Neural crest cell (in vitro differentiated cells): ENCODE data around the gene SMARCA1. TPM values are rescaled to one million over a fixed set of nuclear protein-coding genes. Genes with fewer than 3 reads are reported as not detected.

Source experiments
- DNase-seq: peaks from one replicate; pipeline ENCODE4 v3.0.0; 2021; ENCODE audit warnings: low read depth, mixed read lengths, low spot score
- H3K27ac Mint-ChIP-seq: one replicate; pipeline ENCODE4 v1.8.0; 2021; ENCODE audit warnings: mild to moderate bottlenecking, mixed read lengths; ENCODE audit not compliant: unreplicated experiment
- H3K27me3 Mint-ChIP-seq: 2 replicates; pipeline ENCODE4 v1.8.0; 2021; ENCODE audit warnings: low read depth, mild to moderate bottlenecking, mixed read lengths
- H3K36me3 Mint-ChIP-seq: 2 replicates; pipeline ENCODE4 v1.8.0; 2021; ENCODE audit warnings: low read depth, mild to moderate bottlenecking, mixed read lengths
- H3K4me1 Mint-ChIP-seq: 2 replicates; pipeline ENCODE4 v1.8.0; 2021; ENCODE audit warnings: mixed read lengths
- H3K4me3 Mint-ChIP-seq: one replicate; pipeline ENCODE4 v1.8.0; 2021; ENCODE audit warnings: mild to moderate bottlenecking, mixed read lengths
- H3K9me3 Mint-ChIP-seq: 2 replicates; pipeline ENCODE4 v1.8.0; 2021; ENCODE audit warnings: mixed read lengths
- CTCF ChIP-seq: fragments of 200-600 bp; sonication (generic); conservative IDR thresholded peaks from 2 replicates; pipeline ENCODE4 v1.5.0; 2021; ENCODE audit warnings: antibody characterized with exemption, mild to moderate bottlenecking
- total RNA-seq: library from RNA; stranded (reverse); gene quantifications from 2 replicates; pipeline ENCODE4 v1.2.1, GENCODE V29; 2021

Gene SMARCA1
- total RNA-seq, 1 donor from 2014 or later: 122 TPM

GRCh38 chrX:129534816-129535578, 11.7 kb upstream of the SMARCA1 start:
- H3K27ac Mint-ChIP-seq: no peak overlapping the region
- no peak for DNase-seq
- H3K27me3 Mint-ChIP-seq: peaks cover 9% of the 10 kb centered on the region
- H3K36me3 Mint-ChIP-seq: no peaks in the 10 kb centered on the region
- H3K9me3 Mint-ChIP-seq: no peaks in the 10 kb centered on the region
- TF ChIP-seq CTCF: no peak
- H3K4me1 Mint-ChIP-seq: peaks cover 8% of the 10 kb centered on the region
- H3K4me3 Mint-ChIP-seq: no peak overlapping the region

DNA sequence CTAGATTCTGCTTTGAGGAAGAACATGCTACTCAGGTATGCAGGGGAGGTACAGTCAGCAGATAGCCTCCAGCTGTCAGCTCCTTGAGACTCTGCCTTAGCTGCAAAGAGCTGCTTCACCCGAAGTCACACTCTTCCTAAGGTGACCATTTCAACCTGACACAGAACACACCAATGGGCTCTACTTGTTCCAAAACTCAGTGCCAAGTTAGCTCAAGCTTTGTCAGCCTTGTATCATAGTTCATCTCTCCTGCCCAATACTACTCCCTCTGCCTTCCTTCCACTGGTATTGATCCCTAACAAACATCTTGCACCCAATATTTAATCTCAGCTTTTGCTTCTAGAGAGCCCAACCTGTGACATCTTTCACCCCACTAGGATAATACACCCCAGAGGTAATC, 7.8 kb upstream of the SMARCA1 start:
- H3K9me3 Mint-ChIP-seq: no peaks in the 10 kb centered on the region
- H3K4me3 Mint-ChIP-seq: no peak overlapping the region
- no peak for DNase-seq
- H3K27me3 Mint-ChIP-seq: peaks cover 9% of the 10 kb centered on the region
- no peaks in the 10 kb centered on the region for H3K4me1 Mint-ChIP-seq
- TF ChIP-seq CTCF: no peak
- no peak overlapping the region for H3K27ac Mint-ChIP-seq
- H3K36me3 Mint-ChIP-seq: no peaks in the 10 kb centered on the region

DNA sequence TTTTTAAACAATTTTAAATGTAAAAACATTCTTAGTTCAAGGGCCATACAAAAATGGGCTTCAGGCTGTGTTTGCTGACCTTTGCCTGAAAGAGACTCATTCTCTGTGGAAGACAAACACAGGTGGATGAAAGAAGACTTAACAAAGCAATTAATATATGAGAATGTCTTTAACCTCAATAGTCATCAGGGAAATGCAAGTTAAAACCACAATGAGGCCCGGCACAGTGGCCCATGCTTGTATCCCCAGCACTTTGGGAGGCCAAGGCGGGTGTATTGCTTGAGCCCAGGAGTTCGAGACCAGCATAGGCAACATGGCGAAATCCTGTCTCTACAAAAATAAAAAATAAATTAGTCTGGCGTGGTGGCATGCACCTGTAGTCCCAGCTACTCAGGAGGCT, 7.1 kb upstream of the SMARCA1 start:
- no peak overlapping the region for H3K4me3 Mint-ChIP-seq
- no peak for DNase-seq
- no peak for TF ChIP-seq CTCF
- H3K36me3 Mint-ChIP-seq: no peaks in the 10 kb centered on the region
- H3K27ac Mint-ChIP-seq: no peak overlapping the region
- H3K9me3 Mint-ChIP-seq: no peaks in the 10 kb centered on the region
- no peaks in the 10 kb centered on the region for H3K4me1 Mint-ChIP-seq
- peaks cover 9% of the 10 kb centered on the region for H3K27me3 Mint-ChIP-seq

DNA sequence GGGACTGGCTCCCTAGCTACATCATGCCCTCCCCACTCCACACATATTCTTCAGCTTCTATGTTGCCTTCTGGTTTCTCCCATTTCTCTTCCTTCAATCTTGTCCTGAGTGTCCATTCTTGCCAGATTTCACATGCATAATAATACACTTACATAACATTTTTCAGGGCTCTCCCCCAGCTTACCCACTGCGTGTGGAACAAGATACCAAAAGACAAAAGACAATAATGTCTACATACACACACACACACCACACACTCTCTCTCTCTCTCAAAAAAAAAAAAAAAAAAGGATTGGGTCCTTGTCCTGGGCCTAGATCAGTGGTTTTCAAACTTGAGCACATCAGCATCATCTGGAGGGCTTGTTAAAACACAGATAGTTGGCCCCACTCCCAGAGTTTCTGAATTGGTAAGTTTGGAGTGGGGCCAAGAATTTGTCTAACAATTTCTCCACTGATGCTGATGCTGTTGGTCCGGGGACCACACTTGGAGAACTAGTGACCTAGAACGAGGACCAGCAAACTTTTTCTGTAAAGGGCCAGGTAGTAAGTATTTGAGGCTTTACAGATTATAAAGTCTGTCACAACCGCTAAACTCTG, 6.5 kb upstream of the SMARCA1 start:
- H3K27ac Mint-ChIP-seq: no peak overlapping the region
- DNase-seq: no peak
- no peak overlapping the region for H3K4me3 Mint-ChIP-seq
- peaks cover 9% of the 10 kb centered on the region for H3K27me3 Mint-ChIP-seq
- TF ChIP-seq CTCF: no peak
- no peaks in the 10 kb centered on the region for H3K36me3 Mint-ChIP-seq
- H3K9me3 Mint-ChIP-seq: no peaks in the 10 kb centered on the region
- H3K4me1 Mint-ChIP-seq: no peaks in the 10 kb centered on the region

- H3K36me3 Mint-ChIP-seq: no peaks in the 10 kb centered on the region
- no peak for TF ChIP-seq CTCF
- H3K27ac Mint-ChIP-seq: no peak overlapping the region
- H3K27me3 Mint-ChIP-seq: no peaks in the 10 kb centered on the region
- no peak overlapping the region for H3K4me3 Mint-ChIP-seq
- peaks cover 12% of the 10 kb centered on the region for H3K4me1 Mint-ChIP-seq
- DNase-seq: no peak
- H3K9me3 Mint-ChIP-seq: peaks cover 3% of the 10 kb centered on the region
These were observed 2.6 kb upstream of the SMARCA1 start for GRCh38 chrX:129525896-129526295.
